DND-41 (cell line): ENCODE data around the gene WDR4.
"Not testable (repeated sequence)": the region's sequence is repeated elsewhere in the genome, so short reads cannot be mapped to it uniquely, and the experiment has no call there.

Experiments used
- ATAC-seq: fragments of 200-7000 bp; cut with Tn5 transposase; 3 replicates; pipeline ENCODE4 v1.9.1; 2021; ENCODE audit warnings: low read depth; ENCODE audit not compliant: insufficient read depth
- DNase-seq: peaks from one replicate; pipeline ENCODE4 v3.0.0-alpha.2; 2020
- H2AFZ ChIP-seq: 2 replicates; pipeline ENCODE4 v1.6.0; 2012; ENCODE audit warnings: low read depth, low read length
- H3K27ac ChIP-seq: 2 replicates; pipeline ENCODE4 v1.5.1; 2012; ENCODE audit warnings: low read length, inconsistent platforms
- H3K27me3 ChIP-seq: fragments of 200-600 bp; sonication (generic); 2 replicates; pipeline ENCODE4 v1.6.0; 2012; ENCODE audit warnings: low read length, mild to moderate bottlenecking, inconsistent platforms; ENCODE audit not compliant: insufficient read depth, poor library complexity
- H3K36me3 ChIP-seq: 2 replicates; pipeline ENCODE4 v1.5.1; 2012; ENCODE audit warnings: low read length, inconsistent platforms; ENCODE audit not compliant: insufficient read depth
- H3K4me1 ChIP-seq: 2 replicates; pipeline ENCODE4 v1.5.1; 2012; ENCODE audit warnings: mild to moderate bottlenecking, low read length; ENCODE audit not compliant: insufficient read depth
- H3K4me2 ChIP-seq: 2 replicates; pipeline ENCODE4 v1.6.0; 2012; ENCODE audit warnings: mild to moderate bottlenecking, moderate library complexity, low read length, inconsistent platforms; ENCODE audit not compliant: insufficient read depth
- H3K4me3 ChIP-seq, 2 experiments: fragments of 200-600 bp in 1 of 2; shearing (Covaris generic) in 1 of 2; 2 replicates each; pipeline ENCODE4 v1.5.1; 2012 to 2016; ENCODE audit warnings: inconsistent platforms in 2 of 2, low read length in 2 of 2, mild to moderate bottlenecking in 2 of 2, low read depth in 1 of 2, moderate library complexity in 1 of 2
- H3K79me2 ChIP-seq: 2 replicates; pipeline ENCODE4 v1.6.0; 2012; ENCODE audit warnings: low read length, inconsistent platforms; ENCODE audit not compliant: insufficient read depth
- H3K9ac ChIP-seq: 2 replicates; pipeline ENCODE4 v1.6.0; 2012; ENCODE audit warnings: low read depth, mild to moderate bottlenecking, inconsistent platforms, low read length, moderate library complexity
- H3K9me3 ChIP-seq: 2 replicates; pipeline ENCODE4 v1.5.1; 2012; ENCODE audit warnings: low read length, moderate library complexity, mild to moderate bottlenecking, inconsistent platforms; ENCODE audit not compliant: insufficient read depth, severe bottlenecking
- H4K20me1 ChIP-seq: 2 replicates; pipeline ENCODE4 v1.6.0; 2012; ENCODE audit warnings: low read length; ENCODE audit not compliant: insufficient read depth
- EZH2 ChIP-seq: IDR thresholded peaks from 3 replicates; pipeline ENCODE4 v1.6.1; 2012; ENCODE audit warnings: borderline replicate concordance, low read depth, mild to moderate bottlenecking, moderate library complexity, low read length, inconsistent platforms; ENCODE audit not compliant: severe bottlenecking
- TF ChIP-seq, protein P1 (sequence below): IDR thresholded peaks from 2 replicates; pipeline ENCODE4 v1.5.1; 2012; ENCODE audit warnings: borderline replicate concordance, low read length, moderate library complexity, mild to moderate bottlenecking; ENCODE audit not compliant: poor library complexity, severe bottlenecking; ENCODE audit errors: extremely low read depth

WDR4 gene

DNA sequence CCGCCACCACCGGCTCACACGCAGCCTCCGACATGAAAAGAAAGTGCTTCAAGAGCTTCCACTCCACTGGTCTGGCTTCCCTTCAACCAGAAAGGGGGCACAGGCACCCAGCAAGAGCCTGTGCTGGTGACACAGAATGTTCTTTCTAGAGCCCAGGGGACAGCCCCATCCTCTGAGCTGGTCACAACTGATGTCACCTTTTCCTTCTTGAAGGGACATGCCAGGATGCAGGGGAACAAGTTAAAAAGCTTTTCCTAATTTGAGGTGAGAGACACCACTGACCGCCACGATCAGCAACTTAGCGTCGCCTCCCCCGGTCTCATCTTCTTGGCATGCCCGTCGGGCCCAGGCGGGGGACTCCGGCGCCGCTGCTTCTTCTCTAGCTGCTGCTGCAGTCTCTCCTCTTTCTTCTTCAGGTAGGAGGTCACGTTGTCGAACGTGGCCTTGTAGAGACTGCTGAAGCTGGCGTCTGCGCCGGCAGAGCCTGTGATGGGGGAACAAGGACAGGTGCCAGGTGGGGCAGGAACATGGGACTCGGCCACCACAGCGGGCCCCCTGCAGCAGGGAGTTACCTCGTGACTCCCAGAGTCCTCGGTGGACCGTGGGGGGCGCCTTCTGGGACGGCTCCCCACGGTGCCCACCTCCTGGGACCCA lies 29.5 kb downstream of the WDR4 start:
- Histone ChIP-seq H3K27me3 (no peaks in the 10 kb centered on the region), H4K20me1 (peaks cover 79% of the 10 kb centered on the region), H3K79me2 (peaks cover 39% of the 10 kb centered on the region), H3K9me3 (no peaks in the 10 kb centered on the region), H3K4me2 (no peak overlapping the region), H3K36me3 (peaks cover 96% of the 10 kb centered on the region), H3K4me3 (no peak overlapping the region), H2AFZ (no peak overlapping the region), H3K4me1 (no peaks in the 10 kb centered on the region), H3K9ac (no peak overlapping the region), H3K27ac (no peak overlapping the region)
- DNase-seq (no peak), ATAC-seq (no peak)
- no peak for TF ChIP-seq EZH2
- TF ChIP-seq, protein P1, sequence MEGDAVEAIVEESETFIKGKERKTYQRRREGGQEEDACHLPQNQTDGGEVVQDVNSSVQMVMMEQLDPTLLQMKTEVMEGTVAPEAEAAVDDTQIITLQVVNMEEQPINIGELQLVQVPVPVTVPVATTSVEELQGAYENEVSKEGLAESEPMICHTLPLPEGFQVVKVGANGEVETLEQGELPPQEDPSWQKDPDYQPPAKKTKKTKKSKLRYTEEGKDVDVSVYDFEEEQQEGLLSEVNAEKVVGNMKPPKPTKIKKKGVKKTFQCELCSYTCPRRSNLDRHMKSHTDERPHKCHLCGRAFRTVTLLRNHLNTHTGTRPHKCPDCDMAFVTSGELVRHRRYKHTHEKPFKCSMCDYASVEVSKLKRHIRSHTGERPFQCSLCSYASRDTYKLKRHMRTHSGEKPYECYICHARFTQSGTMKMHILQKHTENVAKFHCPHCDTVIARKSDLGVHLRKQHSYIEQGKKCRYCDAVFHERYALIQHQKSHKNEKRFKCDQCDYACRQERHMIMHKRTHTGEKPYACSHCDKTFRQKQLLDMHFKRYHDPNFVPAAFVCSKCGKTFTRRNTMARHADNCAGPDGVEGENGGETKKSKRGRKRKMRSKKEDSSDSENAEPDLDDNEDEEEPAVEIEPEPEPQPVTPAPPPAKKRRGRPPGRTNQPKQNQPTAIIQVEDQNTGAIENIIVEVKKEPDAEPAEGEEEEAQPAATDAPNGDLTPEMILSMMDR = no peak

DNA sequence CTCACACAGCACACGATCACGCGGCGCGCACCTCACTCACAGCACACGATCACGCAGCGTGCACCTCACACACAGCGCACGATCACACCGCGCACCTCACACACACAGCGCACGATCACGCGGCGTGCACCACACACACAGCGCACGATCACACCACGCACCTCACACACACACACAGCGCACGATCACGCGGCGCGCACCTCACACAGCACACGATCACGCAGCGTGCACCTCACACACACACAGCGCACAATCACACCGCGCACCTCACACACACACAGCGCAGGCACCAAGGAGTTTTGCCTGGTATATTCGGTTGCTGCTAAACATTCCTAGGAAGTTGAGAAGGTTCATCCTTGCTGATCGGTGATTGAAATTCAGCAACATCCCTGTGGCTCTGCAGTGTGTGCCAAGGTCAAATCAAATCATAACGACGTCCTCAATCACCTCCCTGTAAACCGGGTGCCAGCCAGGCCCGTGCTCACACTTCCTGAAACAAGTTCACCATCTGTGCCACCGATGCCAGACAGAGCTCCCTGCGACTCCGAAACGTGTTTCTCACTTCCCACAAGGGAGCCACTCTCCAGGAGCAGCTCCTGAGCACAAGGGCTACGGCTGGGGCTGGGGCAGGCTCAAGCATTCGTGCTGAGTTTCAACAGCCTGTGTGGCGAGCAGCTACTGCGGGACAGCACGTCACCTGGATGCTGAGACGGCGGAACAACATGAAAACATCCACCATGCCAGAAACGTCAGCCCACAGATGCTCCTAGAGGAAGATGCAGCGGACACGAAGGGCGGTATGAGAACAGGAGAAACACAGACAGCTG lies 30.2 kb downstream of the WDR4 start:
- Histone ChIP-seq H3K4me2 (no peak overlapping the region), H3K4me1 (no peaks in the 10 kb centered on the region), H3K79me2 (peaks cover 45% of the 10 kb centered on the region), H3K36me3 (peaks cover 96% of the 10 kb centered on the region), H3K27ac (no peak overlapping the region), H3K9ac (no peak overlapping the region), H3K9me3 (no peaks in the 10 kb centered on the region), H2AFZ (no peak overlapping the region), H3K4me3 (no peak overlapping the region), H3K27me3 (no peaks in the 10 kb centered on the region), H4K20me1 (peaks cover 81% of the 10 kb centered on the region)
- TF ChIP-seq, protein P1 = no peak
- no peak for TF ChIP-seq EZH2
- DNase-seq (no peak), ATAC-seq (no peak)

GRCh38 chr21:42848144-42848931 lies 31.0 kb downstream of the WDR4 start:
- H3K36me3 ChIP-seq = peaks cover 91% of the 10 kb centered on the region
- not testable (repeated sequence) for H3K9me3 ChIP-seq, H3K27ac ChIP-seq, H3K9ac ChIP-seq, H2AFZ ChIP-seq, H3K4me2 ChIP-seq, H3K4me1 ChIP-seq, H3K27me3 ChIP-seq, DNase-seq, ATAC-seq, H3K4me3 ChIP-seq
- peaks cover 48% of the 10 kb centered on the region for H3K79me2 ChIP-seq
- H4K20me1 ChIP-seq = peaks cover 76% of the 10 kb centered on the region

DNA sequence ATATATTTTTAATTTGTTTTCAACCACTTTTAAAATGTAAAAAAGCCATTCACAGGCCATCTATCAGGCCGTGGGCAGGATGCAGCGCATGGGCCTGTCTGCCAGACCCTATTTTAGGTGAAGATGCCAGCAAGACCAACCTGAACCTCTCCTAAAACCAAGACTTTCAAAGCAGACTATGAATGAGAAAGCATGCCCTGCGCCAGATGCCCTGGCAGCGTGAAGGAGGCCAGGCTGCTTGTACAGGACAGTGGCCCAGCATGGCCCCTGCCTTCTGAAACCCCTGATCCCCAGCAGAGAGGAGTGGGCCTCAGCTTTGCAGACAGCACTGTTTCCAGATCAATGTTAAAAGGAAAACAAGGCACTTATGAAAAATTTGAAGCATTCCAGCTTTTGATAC lies 31.6 kb downstream of the WDR4 start:
- Histone ChIP-seq H3K9me3 (no peaks in the 10 kb centered on the region), H4K20me1 (peaks cover 75% of the 10 kb centered on the region), H3K4me1 (no peaks in the 10 kb centered on the region), H3K36me3 (peaks cover 89% of the 10 kb centered on the region), H3K9ac (no peak overlapping the region), H3K4me3 (no peak overlapping the region), H3K27ac (no peak overlapping the region), H3K4me2 (no peak overlapping the region), H3K79me2 (peaks cover 48% of the 10 kb centered on the region), H2AFZ (no peak overlapping the region), H3K27me3 (no peaks in the 10 kb centered on the region)
- DNase-seq (no peak), ATAC-seq (no peak)
- TF ChIP-seq, protein P1 = no peak
- no peak for TF ChIP-seq EZH2
